ENCODE data around the gene FBXO7. TPM values are rescaled to one million over a fixed set of nuclear protein-coding genes. Genes with fewer than 3 reads are reported as not detected.

The FBXO7 gene
- total and polyA plus RNA-seq, 2 of the 4 experiments (the other 2 are of a cell fraction): 71.5 TPM

GRCh38 chr22:32539631-32540421 is 65.2 kb downstream of the FBXO7 start:
- no peak overlapping the region for H2BK20ac ChIP-seq (ENCODE audit: low read depth, low read length)
- H3K36me3 ChIP-seq (ENCODE audit: control insufficient read depth, insufficient read depth, low read length): no peaks in the 10 kb centered on the region
- peaks cover 8% of the 10 kb centered on the region for H3K9me1 ChIP-seq (ENCODE audit: insufficient read depth, low read length)
- H3K9ac ChIP-seq (ENCODE audit: low read depth, low read length): no peak overlapping the region
- H4K5ac ChIP-seq (ENCODE audit: low read depth, low read length): no peak overlapping the region
- POLR2A ChIA-PET (ENCODE audit: unreplicated experiment): no interaction called here
- no peaks in the 10 kb centered on the region for H4K20me1 ChIP-seq (ENCODE audit: insufficient read depth, low read length)
- no peaks in the 10 kb centered on the region for H3K79me1 ChIP-seq (ENCODE audit: low read depth in 1 of 2, low read length in 2 of 2)
- no peak overlapping the region for H2AK9ac ChIP-seq (replicated peaks; ENCODE audit: low read depth, low read length, poor library complexity)
- H3K14ac ChIP-seq (replicated peaks; ENCODE audit: low read depth, low read length): 0 out of 2 replicates have a peak overlapping the region, but pooled peaks have one; percentile 15
- no peak overlapping the region for H2AFZ ChIP-seq (replicated peaks; ENCODE audit: low read length, poor library complexity)
- in situ Hi-C loops (cut with MboI; ENCODE audit: low sequenced_read_pairs): no loop called here
- DNase-seq (no peak), ATAC-seq (ENCODE audit: low read depth) (no peak)
- dilution Hi-C loops (cut with HindIII; ENCODE audit: low sequenced_read_pairs, unreplicated experiment): no loop called here
- H2BK120ac ChIP-seq (ENCODE audit: low read depth, low read length): no peak overlapping the region
- no peak overlapping the region for H2BK5ac ChIP-seq (ENCODE audit: low read depth, low read length, poor library complexity, severe bottlenecking)
- H2BK15ac ChIP-seq (ENCODE audit: low read depth, low read length): no peak overlapping the region
- no peak overlapping the region for H4K91ac ChIP-seq (ENCODE audit: insufficient read depth, low read depth, low read length)
- BruUV-seq (replicated peaks): no TSS peak
- WGBS, 2 experiments (ENCODE audit: extremely low coverage in 2 of 2, insufficient read length in 1 of 2): 91% methylated on average over 4 of the region's 10 CpGs; no CpG with 5 or more reads in 1 of the 2 experiments
- H3K4me1 ChIP-seq (ENCODE audit: control insufficient read depth, insufficient read depth, low read length): peaks cover 8% of the 10 kb centered on the region
- no peak overlapping the region for H3K56ac ChIP-seq (ENCODE audit: extremely low read depth, insufficient read depth, low read length)
- H2AK5ac ChIP-seq (ENCODE audit: low read depth, low read length): no peak overlapping the region
- no peak overlapping the region for H4K8ac ChIP-seq (ENCODE audit: low read depth in 2 of 2, low read length in 2 of 2)
- H3K27me3 ChIP-seq (ENCODE audit: control insufficient read depth, insufficient read depth, low read length): 0 out of 2 replicates have a peak, but pooled peaks cover 4% of the 10 kb centered on the region
- no peak overlapping the region for H3K4me2 ChIP-seq (ENCODE audit: low read depth, low read length)
- intact Hi-C loops (cut with micrococcal nuclease): no loop called here
- H3K18ac ChIP-seq (ENCODE audit: low read depth, low read length): no peak overlapping the region
- H3K9me3 ChIP-seq (ENCODE audit: control insufficient read depth, insufficient read depth, low read length): peaks cover 3% of the 10 kb centered on the region; the same call in 1 of the 2 replicates
- no peak overlapping the region for H3K23ac ChIP-seq (ENCODE audit: low read depth, low read length)
- H3K4ac ChIP-seq (ENCODE audit: low read depth, low read length): 0 out of 2 replicates have a peak overlapping the region, but pooled peaks have one; percentile 16
- no peak overlapping the region for H3K27ac ChIP-seq (ENCODE audit: insufficient read depth, low read length)
- no peak overlapping the region for H3K4me3 ChIP-seq (ENCODE audit: insufficient read depth, low read depth, low read length)
- CTCF ChIA-PET: interaction anchor here (0.6 kb wide), 2 partner anchors 9 to 482 kb away, joined by 4 to 5 read pairs; no protein-coding TSS in a partner anchor
- TF ChIP-seq FOS (IDR thresholded peaks at IDR 0.05; ENCODE audit: low read depth, low read length) (no peak), RFX5 (IDR thresholded peaks at IDR 0.05; ENCODE audit: low read depth, low read length) (no peak), RAD21 (IDR thresholded peaks at IDR 0.05; ENCODE audit: low read length) (no peak), MAZ (IDR thresholded peaks at IDR 0.05; ENCODE audit: borderline replicate concordance, low read depth, low read length) (no peak), CTCF (conservative IDR thresholded peaks at IDR 0.05; ENCODE audit: low read depth, low read length) (no peak), POLR2A (IDR thresholded peaks at IDR 0.05; ENCODE audit: low read depth, low read length) (no peak), USF2 (IDR thresholded peaks at IDR 0.05; ENCODE audit: low read depth, low read length) (no peak), MAFK (IDR thresholded peaks at IDR 0.05; ENCODE audit: low read depth, low read length) (no peak), MXI1 (IDR thresholded peaks at IDR 0.05; ENCODE audit: borderline replicate concordance, low read depth, low read length) (no peak), CHD1 (IDR thresholded peaks at IDR 0.05; ENCODE audit: low read depth, low read length) (no peak), BHLHE40 (IDR thresholded peaks at IDR 0.05; ENCODE audit: low read depth, low read length) (no peak), NFE2L2 (IDR thresholded peaks at IDR 0.05; ENCODE audit: low read depth, low read length) (no peak), ELK1 (IDR thresholded peaks at IDR 0.05; ENCODE audit: borderline replicate concordance, low read depth, low read length) (no peak), SMC3 (IDR thresholded peaks at IDR 0.05; ENCODE audit: low read depth, low read length) (no peak), CEBPB (IDR thresholded peaks at IDR 0.05; ENCODE audit: low read depth, low read length) (no peak)
